ENCODE data around the gene TMEM248. TPM values are rescaled to one million over a fixed set of nuclear protein-coding genes. Genes with fewer than 3 reads are reported as not detected.

TMEM248 gene
- total and polyA plus RNA-seq, 2 of the 8 experiments (the other 6 are each of a cell fraction or from before 2014, with no cell fraction given), result 63.6 to 126 TPM

DNA sequence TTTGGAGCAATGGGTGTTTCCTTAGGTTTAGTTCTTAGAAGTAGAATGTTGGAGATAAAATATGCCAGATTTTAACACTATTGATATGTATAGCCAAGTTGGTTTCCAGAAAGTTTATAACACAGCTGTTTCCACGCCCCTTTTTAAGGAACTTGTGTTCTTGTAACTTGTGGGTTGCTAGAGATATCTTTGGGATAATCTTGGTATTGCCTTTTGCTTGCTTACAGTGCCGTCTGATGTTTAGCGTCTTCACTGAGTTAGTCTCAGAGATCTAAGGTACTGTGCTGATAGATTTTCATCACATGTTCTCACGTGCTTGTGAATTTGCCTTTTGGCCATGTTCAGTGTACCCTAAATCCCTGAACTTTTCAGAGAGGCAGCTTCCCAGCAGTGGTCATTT is 12.4 kb downstream of the TMEM248 start (continued):
- TF ChIP-seq EZH2 (IDR thresholded peaks at IDR 0.05; ENCODE audit: low read depth, low read length, severe bottlenecking) (no peak), CBX8 (IDR thresholded peaks at IDR 0.05; ENCODE audit: borderline replicate concordance, low read depth, low read length) (no peak), TCF12 (IDR thresholded peaks at IDR 0.05; ENCODE audit: low read depth, low read length) (no peak), CHD2 (IDR thresholded peaks at IDR 0.05; ENCODE audit: low read length) (no peak), TEAD4 (IDR thresholded peaks at IDR 0.05; ENCODE audit: low read depth, low read length) (no peak), BRCA1 (IDR thresholded peaks at IDR 0.05; ENCODE audit: low read depth, low read length) (no peak), RBBP5 (IDR thresholded peaks at IDR 0.05; ENCODE audit: borderline replicate concordance, low read depth, low read length) (no peak), EP300 (IDR thresholded peaks at IDR 0.05; ENCODE audit: borderline replicate concordance in 1 of 2, low read depth in 2 of 2, low read length in 2 of 2) (no peak)

All from H1 (cell line).